Measurements from ENCODE around the gene NAV3. TPM values are rescaled to one million over a fixed set of nuclear protein-coding genes. Genes with fewer than 3 reads are reported as not detected.

Gene NAV3
- total RNA-seq, 1 experiment from 2014 or later = 3.0 TPM

DNA sequence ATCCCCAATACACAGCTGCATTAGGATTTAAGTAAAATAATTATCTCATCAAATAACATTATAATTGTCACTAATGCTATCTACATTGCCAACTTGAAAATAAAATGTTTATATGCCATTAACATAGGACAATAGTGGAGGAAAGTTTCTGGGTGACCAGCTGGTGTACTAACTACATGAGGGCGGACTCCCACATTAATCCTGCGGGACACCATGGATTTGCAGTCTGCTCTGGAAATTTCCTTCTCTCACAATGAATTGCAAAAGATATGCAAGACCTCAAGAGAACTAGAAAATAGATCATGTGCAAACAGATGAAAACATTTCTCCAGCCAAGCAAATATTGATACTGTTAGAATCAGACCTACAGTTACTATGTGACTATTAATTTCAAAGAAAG, 390.1 kb downstream of the NAV3 start:
- H4K91ac ChIP-seq (ENCODE audit: insufficient read length, low read depth, low read length) = no peak overlapping the region
- H2AK5ac ChIP-seq (ENCODE audit: insufficient read length, low read length) = no peak overlapping the region
- no peak overlapping the region for H3K4ac ChIP-seq (ENCODE audit: low read depth, low read length)
- Mint-ChIP-seq H3K36me3 (ENCODE audit: insufficient read depth in 1 of 3, low read depth in 3 of 3) (no peaks in the 10 kb centered on the region), H3K9me3 (no peaks in the 10 kb centered on the region), H3K4me1 (peaks cover 6% of the 10 kb centered on the region in 2 experiments), H3K27ac (no peak overlapping the region), H3K4me3 (no peak overlapping the region), H3K27me3 (ENCODE audit: low read depth) (no peaks in the 10 kb centered on the region)
- H3K23me2 ChIP-seq (ENCODE audit: insufficient read length, low read depth, low read length, poor library complexity, severe bottlenecking) = no peaks in the 10 kb centered on the region
- no peaks in the 10 kb centered on the region for H3K9me3 ChIP-seq (ENCODE audit: control insufficient read depth, low read depth, low read length)
- H2BK20ac ChIP-seq (ENCODE audit: low read depth, low read length, poor library complexity, severe bottlenecking) = no peak overlapping the region
- DNase-seq = no peak
- TF ChIP-seq, protein P1, sequence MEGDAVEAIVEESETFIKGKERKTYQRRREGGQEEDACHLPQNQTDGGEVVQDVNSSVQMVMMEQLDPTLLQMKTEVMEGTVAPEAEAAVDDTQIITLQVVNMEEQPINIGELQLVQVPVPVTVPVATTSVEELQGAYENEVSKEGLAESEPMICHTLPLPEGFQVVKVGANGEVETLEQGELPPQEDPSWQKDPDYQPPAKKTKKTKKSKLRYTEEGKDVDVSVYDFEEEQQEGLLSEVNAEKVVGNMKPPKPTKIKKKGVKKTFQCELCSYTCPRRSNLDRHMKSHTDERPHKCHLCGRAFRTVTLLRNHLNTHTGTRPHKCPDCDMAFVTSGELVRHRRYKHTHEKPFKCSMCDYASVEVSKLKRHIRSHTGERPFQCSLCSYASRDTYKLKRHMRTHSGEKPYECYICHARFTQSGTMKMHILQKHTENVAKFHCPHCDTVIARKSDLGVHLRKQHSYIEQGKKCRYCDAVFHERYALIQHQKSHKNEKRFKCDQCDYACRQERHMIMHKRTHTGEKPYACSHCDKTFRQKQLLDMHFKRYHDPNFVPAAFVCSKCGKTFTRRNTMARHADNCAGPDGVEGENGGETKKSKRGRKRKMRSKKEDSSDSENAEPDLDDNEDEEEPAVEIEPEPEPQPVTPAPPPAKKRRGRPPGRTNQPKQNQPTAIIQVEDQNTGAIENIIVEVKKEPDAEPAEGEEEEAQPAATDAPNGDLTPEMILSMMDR (conservative IDR thresholded peaks at IDR 0.05) = no peak
- no peak overlapping the region for H4K5ac ChIP-seq (ENCODE audit: insufficient read length, low read depth, low read length)
- no peaks in the 10 kb centered on the region for H4K20me1 ChIP-seq (ENCODE audit: control insufficient read depth, insufficient read depth, insufficient read length)
- no peaks in the 10 kb centered on the region for H3K27me3 ChIP-seq (ENCODE audit: insufficient read depth, low read length)
- no peak overlapping the region for H3T11ph ChIP-seq (ENCODE audit: low read length)
- no peak overlapping the region for H2BK12ac ChIP-seq (ENCODE audit: insufficient read length, low read depth, low read length)
- no peak overlapping the region for H3K18ac ChIP-seq (ENCODE audit: insufficient read length, low read depth, low read length)
- no peak overlapping the region for H2AFZ ChIP-seq (ENCODE audit: low read length)
- no peak overlapping the region for H3K14ac ChIP-seq (ENCODE audit: insufficient read depth, low read length)
- H2BK5ac ChIP-seq (ENCODE audit: insufficient read length, low read length) = no peak overlapping the region
- no peak overlapping the region for H3K56ac ChIP-seq (ENCODE audit: insufficient read length, low read depth, low read length)
- H4K8ac ChIP-seq (replicated peaks; ENCODE audit: insufficient read length, low read depth, low read length) = no peak overlapping the region
- no CpG with 5 or more reads among the region's 2 CpGs for WGBS (ENCODE audit: extremely low coverage, insufficient read length, low lambda C conversion rate)
- no peak overlapping the region for H3K4me2 ChIP-seq (ENCODE audit: insufficient read depth, insufficient read length, low read length)
- no peak overlapping the region for H3K27ac ChIP-seq (ENCODE audit: insufficient read length, low read depth, low read length)
- no peak overlapping the region for H3K9ac ChIP-seq (ENCODE audit: extremely low read depth, insufficient read length, low read length)
- H2BK120ac ChIP-seq (ENCODE audit: low read depth, low read length, poor library complexity, severe bottlenecking) = no peak overlapping the region
- no peak overlapping the region for H3K23ac ChIP-seq (ENCODE audit: insufficient read length, low read depth, low read length)
- no peak overlapping the region for H2BK15ac ChIP-seq (ENCODE audit: low read depth, low read length)
- no peaks in the 10 kb centered on the region for H3K79me1 ChIP-seq (ENCODE audit: insufficient read depth, low read depth, low read length, poor library complexity, severe bottlenecking)
- no peaks in the 10 kb centered on the region for H3K4me1 ChIP-seq (ENCODE audit: insufficient read depth, low read length)
- H3K79me2 ChIP-seq (ENCODE audit: insufficient read depth, low read length) = no peaks in the 10 kb centered on the region
